ENCODE data around the gene TRIM40.

TRIM40 gene

DNA sequence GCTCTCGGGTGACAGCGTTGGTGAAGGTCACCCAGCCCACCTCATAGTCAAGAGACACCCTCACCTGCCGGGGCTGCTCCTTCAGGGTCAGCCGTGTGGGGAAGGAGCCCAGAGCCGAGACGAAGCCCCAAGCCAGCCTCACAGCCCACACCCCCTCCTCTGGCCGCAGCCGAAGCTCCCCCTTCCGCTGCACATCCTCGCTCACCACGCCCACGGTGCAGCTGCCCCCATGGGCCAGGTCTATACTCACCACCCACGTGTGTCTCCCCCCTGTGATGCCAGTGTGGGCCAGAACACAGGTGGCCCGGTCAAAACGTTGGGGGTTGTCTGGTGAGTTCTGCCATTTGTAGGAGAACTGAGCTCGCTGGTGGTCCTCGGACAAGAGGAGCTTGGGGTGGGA is 18.1 kb downstream of the TRIM40 start:
- Histone ChIP-seq H2AFZ (ENCODE audit: low read depth) (no peak overlapping the region), H3K4me2 (no peak overlapping the region), H3K27me3 (ENCODE audit: insufficient read depth, low read depth) (no peaks in the 10 kb centered on the region), H3K4me3 (IDR thresholded peaks at IDR 0.05; ENCODE audit: insufficient read depth, low read depth, low read length) (no peak overlapping the region), H3K4me1 (ENCODE audit: low read depth, poor library complexity, severe bottlenecking) (peaks cover 3% of the 10 kb centered on the region), H3K36me3 (ENCODE audit: insufficient read depth) (no peaks in the 10 kb centered on the region), H3K9ac (no peak overlapping the region), H3K27ac (no peak overlapping the region), H4K20me1 (ENCODE audit: insufficient read depth) (no peaks in the 10 kb centered on the region), H3K79me2 (ENCODE audit: insufficient read depth, low read depth) (no peaks in the 10 kb centered on the region)
- TF ChIP-seq, protein P1, sequence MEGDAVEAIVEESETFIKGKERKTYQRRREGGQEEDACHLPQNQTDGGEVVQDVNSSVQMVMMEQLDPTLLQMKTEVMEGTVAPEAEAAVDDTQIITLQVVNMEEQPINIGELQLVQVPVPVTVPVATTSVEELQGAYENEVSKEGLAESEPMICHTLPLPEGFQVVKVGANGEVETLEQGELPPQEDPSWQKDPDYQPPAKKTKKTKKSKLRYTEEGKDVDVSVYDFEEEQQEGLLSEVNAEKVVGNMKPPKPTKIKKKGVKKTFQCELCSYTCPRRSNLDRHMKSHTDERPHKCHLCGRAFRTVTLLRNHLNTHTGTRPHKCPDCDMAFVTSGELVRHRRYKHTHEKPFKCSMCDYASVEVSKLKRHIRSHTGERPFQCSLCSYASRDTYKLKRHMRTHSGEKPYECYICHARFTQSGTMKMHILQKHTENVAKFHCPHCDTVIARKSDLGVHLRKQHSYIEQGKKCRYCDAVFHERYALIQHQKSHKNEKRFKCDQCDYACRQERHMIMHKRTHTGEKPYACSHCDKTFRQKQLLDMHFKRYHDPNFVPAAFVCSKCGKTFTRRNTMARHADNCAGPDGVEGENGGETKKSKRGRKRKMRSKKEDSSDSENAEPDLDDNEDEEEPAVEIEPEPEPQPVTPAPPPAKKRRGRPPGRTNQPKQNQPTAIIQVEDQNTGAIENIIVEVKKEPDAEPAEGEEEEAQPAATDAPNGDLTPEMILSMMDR (conservative IDR thresholded peaks at IDR 0.05; ENCODE audit: low read depth, low read length), result no peak

DNA sequence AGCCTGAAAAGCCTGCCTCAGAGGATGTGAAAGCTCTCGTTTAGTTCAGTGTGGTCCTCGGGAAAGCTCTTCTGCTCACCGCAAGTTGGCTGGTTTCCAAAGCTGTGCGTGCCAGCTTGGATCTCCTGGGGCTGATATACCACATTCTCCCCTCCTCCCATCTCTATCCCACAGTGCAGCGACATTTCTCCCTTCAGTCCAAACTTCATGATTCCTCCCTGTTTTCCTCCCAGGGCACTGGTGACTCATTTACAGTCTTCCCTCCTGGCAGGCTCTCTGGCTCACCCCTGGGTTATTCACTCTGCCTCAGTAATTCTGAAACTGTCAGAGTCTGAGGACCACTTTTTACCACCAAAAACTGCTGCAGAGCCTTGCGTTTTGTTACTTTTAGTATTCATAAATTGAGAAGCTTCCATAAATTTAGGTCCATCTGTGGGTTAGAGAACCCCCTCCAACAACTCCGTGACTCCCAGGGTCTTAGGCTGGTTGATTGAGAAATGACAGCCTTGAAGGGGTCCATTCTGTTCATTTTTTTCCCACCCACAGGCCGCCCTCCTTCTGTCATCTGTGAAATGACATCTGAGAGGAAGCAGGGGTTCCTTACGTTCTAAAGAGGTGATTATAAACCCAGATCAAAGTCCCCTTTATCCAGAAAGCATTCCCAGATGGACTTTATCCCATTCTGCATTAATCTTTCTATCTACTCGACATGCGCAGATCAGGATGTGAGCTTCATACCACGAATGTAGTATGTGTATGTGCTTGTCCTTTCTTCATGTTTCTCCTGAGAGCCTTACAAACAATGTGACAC is 19.0 kb downstream of the TRIM40 start:
- Histone ChIP-seq H3K9ac (no peak overlapping the region), H3K4me2 (no peak overlapping the region), H3K27ac (no peak overlapping the region), H4K20me1 (ENCODE audit: insufficient read depth) (no peaks in the 10 kb centered on the region), H3K4me3 (IDR thresholded peaks at IDR 0.05; ENCODE audit: insufficient read depth, low read depth, low read length) (no peak overlapping the region), H3K79me2 (ENCODE audit: insufficient read depth, low read depth) (no peaks in the 10 kb centered on the region), H2AFZ (ENCODE audit: low read depth) (no peak overlapping the region), H3K27me3 (ENCODE audit: insufficient read depth, low read depth) (no peaks in the 10 kb centered on the region), H3K36me3 (ENCODE audit: insufficient read depth) (no peaks in the 10 kb centered on the region), H3K4me1 (ENCODE audit: low read depth, poor library complexity, severe bottlenecking) (peaks cover 3% of the 10 kb centered on the region)
- TF ChIP-seq, protein P1 (conservative IDR thresholded peaks at IDR 0.05; ENCODE audit: low read depth, low read length), result no peak

DNA sequence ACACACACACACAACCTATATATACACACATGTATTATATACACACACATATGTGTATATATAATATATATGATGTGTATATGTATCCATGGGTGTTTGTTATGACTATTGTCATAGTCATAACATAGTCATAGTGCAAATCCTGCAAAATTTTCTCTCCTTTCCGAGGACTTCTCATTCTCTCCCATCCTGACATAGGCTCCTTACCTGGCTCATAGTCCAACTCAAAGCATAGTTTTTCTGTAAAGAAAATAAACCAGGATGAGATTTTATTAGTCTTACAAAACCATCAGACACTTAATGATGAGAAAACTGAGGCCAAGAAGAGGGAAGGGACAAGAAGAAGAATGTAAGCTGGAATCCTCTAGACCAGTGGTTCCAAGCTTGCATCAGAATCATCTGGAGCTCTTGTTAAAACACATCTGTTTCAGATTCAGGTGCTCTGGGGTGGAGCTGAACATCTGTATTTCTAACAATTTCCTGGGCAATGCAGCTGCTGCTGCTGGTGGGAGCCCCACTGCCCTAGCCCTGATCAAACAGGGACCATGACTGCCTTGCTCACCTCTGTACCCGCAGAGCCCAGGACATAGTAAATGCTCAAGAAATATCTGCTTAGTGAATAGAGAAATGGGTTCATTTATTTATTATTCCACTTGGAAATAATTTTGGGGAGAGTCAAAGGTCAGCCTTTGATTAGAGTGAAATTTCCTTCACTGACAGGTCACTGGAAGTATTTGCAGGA is 19.8 kb downstream of the TRIM40 start:
- Histone ChIP-seq H3K36me3 (ENCODE audit: insufficient read depth) (no peaks in the 10 kb centered on the region), H3K4me1 (ENCODE audit: low read depth, poor library complexity, severe bottlenecking) (peaks cover 3% of the 10 kb centered on the region), H2AFZ (ENCODE audit: low read depth) (no peak overlapping the region), H3K79me2 (ENCODE audit: insufficient read depth, low read depth) (no peaks in the 10 kb centered on the region), H4K20me1 (ENCODE audit: insufficient read depth) (no peaks in the 10 kb centered on the region), H3K4me3 (IDR thresholded peaks at IDR 0.05; ENCODE audit: insufficient read depth, low read depth, low read length) (no peak overlapping the region), H3K4me2 (no peak overlapping the region; the same call in 1 of the 2 replicates), H3K27ac (no peak overlapping the region), H3K27me3 (ENCODE audit: insufficient read depth, low read depth) (no peaks in the 10 kb centered on the region), H3K9ac (no peak overlapping the region)
- TF ChIP-seq, protein P1 (conservative IDR thresholded peaks at IDR 0.05; ENCODE audit: low read depth, low read length), result no peak

DNA sequence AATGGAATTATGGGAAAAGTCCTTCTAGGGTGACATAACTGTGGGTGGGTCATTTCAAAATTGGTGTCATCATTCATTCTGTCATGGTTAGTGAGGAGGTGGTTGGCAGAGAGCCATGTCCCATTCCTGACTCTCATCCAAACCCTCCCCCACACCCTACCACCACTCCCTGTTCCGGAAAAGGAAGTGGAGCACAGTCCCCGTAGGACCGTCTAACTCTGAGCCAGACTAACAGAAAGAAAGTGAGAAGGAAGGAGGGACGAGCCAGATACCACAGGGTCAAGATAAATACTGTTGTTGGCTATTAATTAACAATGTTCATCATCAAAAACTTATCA is 20.3 kb downstream of the TRIM40 start:
- no peaks in the 10 kb centered on the region for H4K20me1 ChIP-seq (ENCODE audit: insufficient read depth)
- no peaks in the 10 kb centered on the region for H3K27me3 ChIP-seq (ENCODE audit: insufficient read depth, low read depth)
- no peaks in the 10 kb centered on the region for H3K36me3 ChIP-seq (ENCODE audit: insufficient read depth)
- H3K79me2 ChIP-seq (ENCODE audit: insufficient read depth, low read depth), result no peaks in the 10 kb centered on the region
- no peak overlapping the region; the same call in 1 of the 2 replicates for H3K4me2 ChIP-seq
- H3K4me3 ChIP-seq (IDR thresholded peaks at IDR 0.05; ENCODE audit: insufficient read depth, low read depth, low read length), result no peak overlapping the region
- H3K27ac ChIP-seq, result no peak overlapping the region
- peaks cover 3% of the 10 kb centered on the region for H3K4me1 ChIP-seq (ENCODE audit: low read depth, poor library complexity, severe bottlenecking)
- no peak overlapping the region for H2AFZ ChIP-seq (ENCODE audit: low read depth)
- no peak overlapping the region for H3K9ac ChIP-seq
- TF ChIP-seq, protein P1 (conservative IDR thresholded peaks at IDR 0.05; ENCODE audit: low read depth, low read length), result no peak
